ENCODE data around the gene TOP1.

The TOP1 gene

DNA sequence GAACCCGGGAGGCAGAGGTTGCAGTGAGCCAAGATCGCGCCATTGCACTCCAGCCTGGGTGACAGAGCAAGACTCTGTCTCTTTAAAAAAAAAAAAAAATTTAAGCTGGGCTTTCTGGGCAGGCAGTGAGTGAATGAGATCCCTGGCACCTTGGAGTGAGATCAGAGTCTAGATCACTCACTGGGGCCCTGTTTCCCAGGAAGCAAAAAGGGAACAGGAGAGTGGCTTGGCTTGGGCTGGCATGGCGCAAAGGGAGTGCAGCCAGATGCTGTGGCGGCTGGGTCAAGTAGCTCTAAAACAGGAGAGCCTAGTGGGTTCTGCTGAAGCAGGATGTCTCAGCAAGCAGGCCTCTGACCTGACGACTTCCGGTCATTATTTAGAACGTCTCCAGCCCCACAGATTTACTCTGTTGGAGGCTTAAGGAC is 119.2 kb downstream of the TOP1 start:
- DNase-seq (ENCODE audit: low spot score) = no peak

GRCh38 chr20:41148942-41149341 is 120.3 kb downstream of the TOP1 start:
- DNase-seq (ENCODE audit: low spot score) = no peak

GRCh38 chr20:41150664-41151063 is 122.0 kb downstream of the TOP1 start:
- DNase-seq (ENCODE audit: low spot score) = no peak

DNA sequence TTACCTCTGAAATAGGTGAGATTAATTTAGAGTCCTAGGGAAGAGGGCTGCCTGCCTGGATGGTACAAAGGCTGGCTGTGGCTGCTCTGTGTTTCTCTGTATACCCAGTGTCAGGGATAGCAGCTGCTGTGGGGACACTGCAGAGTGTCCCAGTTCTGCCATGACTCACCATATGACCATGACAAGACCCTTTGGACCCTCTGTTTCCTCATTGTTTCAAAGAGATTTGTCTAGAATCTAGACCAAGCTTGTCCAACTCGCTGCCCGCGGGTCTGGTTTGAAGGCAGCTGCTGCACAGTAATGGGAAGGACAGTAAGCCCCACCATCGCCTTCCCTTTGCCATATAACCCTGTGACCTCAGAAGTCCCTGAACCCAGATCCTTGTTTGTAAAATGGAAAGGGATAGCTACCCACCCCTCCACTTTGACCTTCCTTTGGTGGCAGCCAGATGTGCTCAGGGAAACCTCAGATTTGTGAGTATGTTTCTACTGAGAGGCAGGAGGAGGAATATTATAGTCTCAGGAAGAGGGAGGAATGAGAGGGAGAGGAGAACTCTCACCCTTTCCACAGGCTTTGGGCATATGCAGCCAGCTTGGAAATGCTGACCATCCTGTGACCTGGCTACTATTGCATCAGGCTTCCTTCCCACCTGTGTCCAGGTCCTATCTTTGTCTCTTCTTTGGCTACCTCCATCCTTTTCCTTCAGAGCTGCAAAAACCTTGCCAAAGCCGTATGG is 122.7 kb downstream of the TOP1 start:
- DNase-seq (ENCODE audit: low spot score) = no peak

GRCh38 chr20:41152108-41152757 is 123.6 kb downstream of the TOP1 start:
- no peak for DNase-seq (ENCODE audit: low spot score)

GRCh38 chr20:41154436-41155176 is 126.0 kb downstream of the TOP1 start:
- DNase-seq (ENCODE audit: low spot score) = no peak

DNA sequence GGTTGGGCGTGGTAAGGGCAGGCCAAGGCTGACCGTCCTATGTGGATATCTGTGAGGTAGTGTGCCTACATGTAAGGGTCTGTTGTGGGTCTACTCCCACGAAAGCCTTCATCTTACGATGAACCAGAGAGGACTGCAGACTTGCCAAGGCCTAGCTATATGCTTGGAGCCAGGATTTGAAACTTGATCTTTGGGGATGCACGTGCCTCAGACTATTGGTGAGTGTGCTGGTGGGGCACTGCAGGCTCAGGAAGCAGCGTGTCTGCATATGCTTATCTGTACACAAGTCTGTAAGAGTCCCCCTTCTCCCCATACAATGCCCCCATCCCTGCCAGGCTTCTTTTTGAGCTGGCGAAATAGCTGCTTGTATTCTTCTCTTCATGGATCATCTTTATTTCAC is 126.6 kb downstream of the TOP1 start:
- no peak for DNase-seq (ENCODE audit: low spot score)

DNA sequence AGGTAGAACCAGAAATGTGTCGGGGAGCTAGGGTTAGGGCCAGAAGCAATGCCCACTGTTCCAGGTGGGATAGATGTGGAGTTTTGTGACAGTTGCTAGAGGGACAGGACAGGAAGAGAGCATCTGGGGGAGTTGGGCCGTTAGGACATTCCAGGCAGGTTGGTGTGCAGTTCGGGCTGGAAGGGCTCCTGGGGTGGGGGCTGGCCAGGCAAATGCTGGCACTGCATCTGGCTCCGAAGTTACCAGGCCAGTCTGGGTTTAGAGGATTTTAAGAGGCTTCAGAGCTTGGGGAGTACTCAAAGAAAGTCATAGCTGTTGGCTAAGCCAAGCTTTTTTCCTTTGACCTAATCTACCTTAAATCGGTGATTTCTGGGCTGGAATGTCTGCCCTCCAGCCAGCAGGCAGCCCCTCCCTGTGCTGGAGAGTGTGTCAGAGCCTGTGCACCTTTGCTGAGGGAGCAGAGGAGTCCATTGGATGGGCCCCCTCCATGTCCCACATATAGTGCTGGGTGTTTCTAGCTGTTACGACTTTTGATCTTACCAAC is 129.5 kb downstream of the TOP1 start:
- no peak for DNase-seq (ENCODE audit: low spot score)

DNA sequence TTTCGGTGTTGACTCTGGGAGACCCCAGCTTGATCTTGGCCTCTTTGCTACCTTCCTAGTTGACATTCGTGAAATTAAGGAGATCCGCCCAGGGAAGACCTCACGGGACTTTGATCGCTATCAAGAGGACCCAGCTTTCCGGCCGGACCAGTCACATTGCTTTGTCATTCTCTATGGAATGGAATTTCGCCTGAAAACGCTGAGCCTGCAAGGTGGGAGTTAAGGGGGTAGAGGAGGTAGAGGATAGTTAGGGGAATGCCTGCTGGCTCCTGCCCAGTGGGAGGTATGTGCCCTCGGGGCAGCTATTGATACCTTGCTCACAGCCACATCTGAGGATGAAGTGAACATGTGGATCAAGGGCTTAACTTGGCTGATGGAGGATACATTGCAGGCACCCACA is 130.9 kb downstream of the TOP1 start:
- DNase-seq (ENCODE audit: low spot score) = no peak

GRCh38 chr20:41160686-41161085 is 132.1 kb downstream of the TOP1 start:
- no peak for DNase-seq (ENCODE audit: low spot score)

DNA sequence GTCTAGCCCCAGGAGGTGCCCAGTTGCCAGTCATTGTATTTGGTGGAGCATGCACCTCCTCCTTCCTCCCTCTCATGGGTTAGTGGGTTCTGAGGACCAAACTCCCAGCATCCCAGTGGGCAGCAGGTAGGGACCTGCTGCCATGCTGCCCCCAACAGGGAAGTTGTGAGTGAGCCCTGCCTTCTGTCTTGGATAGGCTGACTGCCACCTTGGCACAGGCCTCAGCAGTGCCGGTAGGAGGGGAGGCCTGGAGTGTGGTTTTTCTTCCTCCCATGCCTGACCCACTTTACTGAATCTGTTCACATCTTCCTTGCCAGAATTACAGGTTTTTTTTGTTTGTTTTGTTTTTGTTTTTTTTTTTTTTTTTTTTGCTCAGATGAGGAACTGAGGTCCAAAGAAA is 133.3 kb downstream of the TOP1 start:
- no peak for DNase-seq (ENCODE audit: low spot score)

DNA sequence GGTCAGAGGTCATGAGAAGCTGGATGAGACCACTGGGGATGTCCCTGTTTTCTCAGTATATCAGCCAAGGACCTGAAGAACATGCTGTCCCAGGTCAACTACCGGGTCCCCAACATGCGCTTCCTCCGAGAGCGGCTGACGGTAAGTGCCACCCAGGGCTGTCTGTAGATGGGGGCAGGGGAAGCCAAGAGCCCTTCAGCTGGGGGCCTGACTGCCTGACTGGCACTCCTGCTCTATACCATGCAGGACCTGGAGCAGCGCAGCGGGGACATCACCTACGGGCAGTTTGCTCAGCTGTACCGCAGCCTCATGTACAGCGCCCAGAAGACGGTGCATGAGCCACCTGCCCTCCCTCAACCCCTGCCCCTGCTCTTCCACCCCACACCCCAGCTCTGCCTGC is 133.8 kb downstream of the TOP1 start:
- DNase-seq (ENCODE audit: low spot score) = no peak

- no peak for DNase-seq (ENCODE audit: low spot score)
Measured at GRCh38 chr20:41163821-41164220, 135.2 kb downstream of the TOP1 start.

DNA sequence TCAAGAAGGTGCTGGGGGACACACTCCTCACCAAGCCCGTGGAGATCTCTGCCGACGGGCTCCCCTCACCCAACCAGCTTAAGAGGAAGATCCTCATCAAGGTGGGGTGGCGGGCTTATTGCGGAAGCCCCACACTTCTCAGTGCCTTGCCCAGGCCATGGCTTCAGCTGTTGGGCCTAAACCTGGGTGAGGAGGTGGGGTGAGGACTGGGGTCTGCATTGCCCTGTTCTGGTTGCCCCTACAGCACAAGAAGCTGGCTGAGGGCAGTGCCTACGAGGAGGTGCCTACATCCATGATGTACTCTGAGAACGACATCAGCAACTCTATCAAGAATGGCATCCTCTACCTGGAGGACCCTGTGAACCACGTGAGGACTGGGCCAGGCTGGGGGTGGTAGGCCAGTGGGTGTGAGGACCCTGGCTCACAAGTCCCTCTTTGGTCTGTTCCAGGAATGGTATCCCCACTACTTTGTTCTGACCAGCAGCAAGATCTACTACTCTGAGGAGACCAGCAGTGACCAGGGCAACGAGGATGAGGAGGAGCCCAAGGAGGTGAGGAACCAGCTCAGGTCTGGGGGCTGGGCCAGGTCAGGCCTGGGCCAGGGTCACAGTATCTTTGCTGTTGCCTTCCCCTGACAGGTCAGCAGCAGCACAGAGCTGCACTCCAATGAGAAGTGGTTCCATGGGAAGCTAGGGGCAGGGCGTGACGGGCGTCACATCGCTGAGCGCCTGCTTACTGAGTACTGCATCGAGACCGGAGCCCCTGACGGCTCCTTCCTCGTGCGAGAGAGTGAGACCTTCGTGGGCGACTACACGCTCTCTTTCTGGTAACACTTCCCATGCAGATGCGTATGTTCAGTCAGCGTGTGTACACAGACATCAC is 136.6 kb downstream of the TOP1 start:
- no peak for DNase-seq (ENCODE audit: low spot score)

- no peak for DNase-seq (ENCODE audit: low spot score)
Measured at GRCh38 chr20:41166201-41167117, 137.8 kb downstream of the TOP1 start.

- DNase-seq (ENCODE audit: low spot score) = no peak
Measured at GRCh38 chr20:41167118-41167470, 138.5 kb downstream of the TOP1 start.

DNA sequence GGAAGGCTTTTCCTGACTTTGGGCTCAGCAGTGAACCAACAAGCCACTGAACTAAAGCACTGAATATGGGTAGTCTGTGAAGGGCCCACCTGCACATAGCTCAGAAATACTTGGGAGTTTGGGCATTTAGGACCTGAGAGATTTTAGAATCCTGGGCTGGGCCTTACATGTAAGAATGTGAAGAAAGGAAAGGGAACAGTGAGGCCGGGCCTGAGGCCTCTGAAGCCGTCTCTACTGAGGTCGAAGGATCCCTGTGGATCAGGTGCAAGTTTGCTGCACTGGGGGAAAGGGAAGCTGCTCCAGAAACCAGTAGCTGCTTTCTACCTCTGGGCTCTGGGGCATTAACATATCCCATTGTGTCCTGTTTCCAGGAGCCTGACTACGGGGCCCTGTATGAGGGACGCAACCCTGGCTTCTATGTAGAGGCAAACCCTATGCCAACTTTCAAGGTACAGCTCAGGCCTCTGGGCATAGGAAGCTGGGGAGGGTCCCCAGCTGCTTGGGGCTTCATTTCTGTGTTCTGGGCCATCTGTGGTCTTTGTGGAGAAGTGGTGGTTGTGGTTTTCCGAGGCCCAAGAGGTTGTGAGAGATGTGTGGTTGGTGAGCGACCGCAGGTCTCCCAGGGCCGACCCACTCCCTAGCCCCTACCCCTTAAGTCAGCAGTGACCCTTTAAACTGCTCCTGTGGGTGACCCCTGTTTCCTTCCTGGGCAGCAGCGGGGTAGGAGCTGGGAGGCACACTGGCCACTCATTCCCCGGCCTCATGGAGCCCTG is 139.0 kb downstream of the TOP1 start:
- DNase-seq (ENCODE audit: low spot score) = no peak

DNA sequence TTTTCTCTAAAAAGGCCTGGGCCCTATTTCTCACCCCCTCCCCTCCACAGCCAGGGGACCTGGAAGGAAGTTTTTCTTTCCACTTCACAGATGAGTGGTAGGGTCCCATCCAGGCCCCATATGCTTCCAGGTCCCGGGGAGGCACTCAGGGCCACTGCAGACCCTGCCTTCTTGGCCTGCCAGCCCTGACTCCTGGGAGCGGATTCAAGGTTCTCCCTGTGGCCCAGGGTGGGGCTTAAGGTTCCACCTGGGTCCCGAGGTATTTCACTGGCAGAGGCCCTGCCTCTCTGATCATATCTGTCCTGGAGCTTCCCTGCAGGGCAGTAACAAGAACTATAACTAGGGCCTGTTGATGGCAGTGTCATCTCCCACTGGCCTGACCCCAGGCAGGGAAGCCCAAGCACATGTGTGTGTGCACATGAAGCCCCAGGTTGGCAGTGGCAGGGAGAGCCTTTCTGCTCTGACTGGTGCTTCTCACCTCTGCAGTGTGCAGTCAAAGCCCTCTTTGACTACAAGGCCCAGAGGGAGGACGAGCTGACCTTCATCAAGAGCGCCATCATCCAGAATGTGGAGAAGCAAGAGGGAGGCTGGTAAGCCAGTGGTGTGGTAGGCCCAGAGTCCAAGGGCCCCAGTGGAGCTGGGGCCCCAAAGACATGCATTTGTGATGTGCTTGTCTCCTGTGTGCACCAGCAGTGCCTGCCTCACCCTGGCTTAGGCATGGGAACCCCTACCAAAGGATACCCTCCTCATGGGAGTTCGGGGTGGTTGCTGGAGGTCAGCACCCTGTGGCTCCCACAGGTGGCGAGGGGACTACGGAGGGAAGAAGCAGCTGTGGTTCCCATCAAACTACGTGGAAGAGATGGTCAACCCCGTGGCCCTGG is 139.9 kb downstream of the TOP1 start:
- DNase-seq (ENCODE audit: low spot score) = no peak

- no peak for DNase-seq (ENCODE audit: low spot score)
Measured at GRCh38 chr20:41169162-41169690, 140.6 kb downstream of the TOP1 start.
